ENCODE measurements around the gene FCHSD2.
"Not testable (repeated sequence)": the region's sequence is repeated elsewhere in the genome, so short reads cannot be mapped to it uniquely, and the experiment has no call there.

The FCHSD2 gene

GRCh38 chr11:72912253-72912652 lies 229.9 kb downstream of the FCHSD2 start:
- no peak for DNase-seq

- DNase-seq: not testable (repeated sequence)
Observed at GRCh38 chr11:72909558-72910388, 232.3 kb downstream of the FCHSD2 start.

GRCh38 chr11:72908032-72908676 lies 234.0 kb downstream of the FCHSD2 start:
- no peak for DNase-seq

GRCh38 chr11:72904016-72904415 lies 238.1 kb downstream of the FCHSD2 start:
- DNase-seq: no peak

- DNase-seq: no peak
Observed at GRCh38 chr11:72901374-72901773, 240.7 kb downstream of the FCHSD2 start.

- DNase-seq: no peak
Observed at GRCh38 chr11:72900013-72900412, 242.1 kb downstream of the FCHSD2 start.

- no peak for DNase-seq
Observed at GRCh38 chr11:72899238-72899637, 242.9 kb downstream of the FCHSD2 start.

GRCh38 chr11:72897506-72897905 lies 244.6 kb downstream of the FCHSD2 start:
- DNase-seq: no peak

GRCh38 chr11:72896431-72896830 lies 245.7 kb downstream of the FCHSD2 start:
- DNase-seq: no peak

GRCh38 chr11:72890881-72891280 lies 251.2 kb downstream of the FCHSD2 start:
- no peak for DNase-seq

- DNase-seq: no peak
Observed at GRCh38 chr11:72886619-72887018, 255.5 kb downstream of the FCHSD2 start.

- DNase-seq: no peak
Observed at GRCh38 chr11:72885749-72886609, 256.1 kb downstream of the FCHSD2 start.

- no peak for DNase-seq
Observed at GRCh38 chr11:72876147-72876546, 266.0 kb downstream of the FCHSD2 start.

GRCh38 chr11:72875736-72876135 lies 266.4 kb downstream of the FCHSD2 start:
- DNase-seq: no peak

- DNase-seq: no peak
Observed at GRCh38 chr11:72872012-72872411, 270.1 kb downstream of the FCHSD2 start.

- no peak for DNase-seq
Observed at GRCh38 chr11:72871119-72871518, 271.0 kb downstream of the FCHSD2 start.

GRCh38 chr11:72869831-72870230 lies 272.3 kb downstream of the FCHSD2 start:
- no peak for DNase-seq

GRCh38 chr11:72867970-72868369 lies 274.1 kb downstream of the FCHSD2 start:
- no peak for DNase-seq

GRCh38 chr11:72864702-72865655 lies 277.1 kb downstream of the FCHSD2 start:
- no peak for DNase-seq

GRCh38 chr11:72863916-72864315 lies 278.2 kb downstream of the FCHSD2 start:
- no peak for DNase-seq

- no peak for DNase-seq
Observed at GRCh38 chr11:72863091-72863490, 279.0 kb downstream of the FCHSD2 start.

- DNase-seq: no peak
Observed at GRCh38 chr11:72860592-72860991, 281.5 kb downstream of the FCHSD2 start.

Measured in NCI-H2227 treated with DMSO at 0.1 percent for 48 hours (cell line).